HG02870 (cell line): ENCODE results near the gene MRPL21.
"Not testable (repeated sequence)": the region's sequence is repeated elsewhere in the genome, so short reads cannot be mapped to it uniquely, and the experiment has no call there.

ENCODE experiments used
- ATAC-seq: cut with Tn5 transposase; IDR thresholded peaks from one replicate; pipeline ENCODE4 v1.9.1; 2021; ENCODE audit warnings: mild to moderate bottlenecking, moderate library complexity; ENCODE audit not compliant: unreplicated experiment

The MRPL21 gene

GRCh38 chr11:68913188-68913587, 9.6 kb upstream of the MRPL21 start:
- no peak for ATAC-seq

DNA sequence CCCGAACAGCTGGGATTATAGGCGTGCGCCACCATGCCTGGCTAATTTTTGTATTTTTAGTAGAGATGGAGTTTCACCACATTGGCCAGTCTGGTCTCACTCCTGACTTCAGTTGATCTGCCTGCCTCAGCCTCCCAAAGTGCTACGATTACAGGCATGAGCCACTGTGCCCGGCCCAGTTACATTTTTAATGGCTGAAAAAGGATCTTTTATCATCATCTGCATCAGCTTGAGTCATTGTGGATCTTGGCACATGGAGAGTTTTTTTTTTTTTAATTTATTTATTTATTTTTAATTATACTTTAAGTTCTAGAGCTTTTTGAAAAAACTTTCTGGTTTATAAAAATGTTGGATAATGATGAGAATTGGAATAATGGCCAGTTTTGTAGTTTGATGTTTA, 8.6 kb upstream of the MRPL21 start:
- no peak for ATAC-seq

DNA sequence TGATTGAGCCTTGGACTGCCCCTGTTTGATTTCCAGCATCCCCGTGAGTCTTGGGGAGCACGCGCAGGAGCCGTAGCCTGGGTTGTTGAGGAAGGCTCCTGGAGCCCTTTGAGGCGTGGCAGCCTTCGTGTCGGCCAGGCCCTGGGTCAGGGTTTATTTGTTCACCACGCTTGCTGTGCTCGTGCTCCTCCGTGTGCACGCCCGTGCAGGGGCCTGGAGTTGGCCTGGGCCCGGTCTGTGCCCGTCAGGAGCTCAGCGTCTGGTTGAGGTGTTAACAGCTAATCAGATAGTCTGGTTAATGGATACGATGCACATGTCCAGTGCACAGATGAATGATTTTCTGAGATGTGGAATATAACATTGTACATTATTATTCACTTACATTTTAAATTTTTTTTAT, 8.1 kb upstream of the MRPL21 start:
- no peak for ATAC-seq

DNA sequence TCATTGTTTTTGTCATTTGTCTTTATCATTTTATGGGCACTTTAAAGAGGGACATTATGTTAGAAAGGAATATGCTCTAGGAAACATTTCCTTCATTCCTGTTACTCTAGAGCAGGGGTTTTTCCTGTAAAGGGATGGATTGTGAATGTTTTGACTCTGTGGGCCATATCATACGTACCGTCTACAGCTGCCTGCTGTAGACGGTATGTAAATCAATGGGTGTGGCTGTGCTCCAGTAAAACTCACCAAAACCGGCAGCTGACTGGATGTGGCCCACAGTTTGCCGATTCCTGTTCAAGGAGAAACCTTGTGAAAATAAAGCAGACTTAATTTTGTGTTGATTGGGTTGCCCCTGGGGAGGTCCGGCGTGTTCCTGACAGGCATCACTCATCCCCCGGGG, 7.3 kb upstream of the MRPL21 start:
- ATAC-seq, result no peak

- no peak for ATAC-seq
Measured at GRCh38 chr11:68908273-68908672, 4.6 kb upstream of the MRPL21 start.

- ATAC-seq, result no peak
Measured at GRCh38 chr11:68905421-68906360, 2.1 kb upstream of the MRPL21 start.

DNA sequence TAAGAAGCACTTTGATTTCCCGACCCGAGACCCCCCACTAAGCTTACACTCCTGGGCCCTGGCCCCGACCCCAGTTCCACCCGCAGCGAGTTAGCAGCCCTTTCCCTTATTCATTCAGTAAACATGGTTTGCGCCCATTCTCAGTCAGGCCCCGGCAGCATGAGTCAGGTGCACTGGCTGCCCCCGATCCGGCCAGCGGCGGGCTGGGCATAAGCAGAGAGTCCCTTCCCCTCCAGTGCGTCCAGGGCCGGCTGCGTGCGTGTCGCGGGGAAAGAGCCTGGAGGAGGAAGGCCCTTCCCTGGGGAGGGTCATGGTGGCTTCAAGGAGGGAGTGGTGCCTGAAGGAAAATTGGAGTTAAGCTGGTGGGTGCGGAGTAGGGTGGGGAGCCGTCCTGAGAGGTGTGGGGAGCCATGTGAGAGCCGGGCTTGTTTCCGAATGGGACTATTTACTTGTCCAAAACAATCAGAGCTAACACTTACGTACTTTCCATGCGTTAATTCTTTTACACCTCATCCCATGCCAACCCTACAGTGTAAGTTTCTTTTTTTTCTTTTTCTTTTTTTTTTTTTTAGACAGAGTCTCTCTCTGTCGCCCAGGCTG, 716 bp upstream of the MRPL21 start:
- no peak for ATAC-seq

DNA sequence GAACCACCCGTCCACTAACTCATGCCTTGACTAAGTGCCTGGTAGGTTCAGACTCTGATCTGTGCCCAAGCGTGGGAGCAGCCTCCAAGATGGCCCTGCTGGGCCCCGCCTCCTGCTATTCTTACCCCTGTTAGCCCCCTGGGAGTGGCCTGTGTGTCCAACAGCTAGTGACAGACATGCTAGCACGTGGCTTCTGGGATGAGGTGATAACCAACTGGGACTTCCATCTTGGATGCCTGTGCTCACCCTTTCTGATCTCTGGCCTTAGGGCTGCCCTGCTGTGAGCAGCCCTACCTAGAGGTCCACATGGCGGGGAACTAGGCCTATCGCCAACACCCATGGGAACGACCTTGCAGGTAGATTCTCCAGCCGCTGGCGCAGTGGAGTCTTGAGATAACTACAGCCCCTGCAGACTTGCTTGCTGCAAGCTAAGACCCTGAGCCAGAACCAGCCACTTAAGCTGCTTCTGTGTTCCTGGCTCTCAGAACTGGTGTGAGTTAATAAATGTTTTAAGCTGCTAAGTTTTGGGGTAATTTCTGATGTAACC, 2.7 kb downstream of the MRPL21 start:
- no peak for ATAC-seq

GRCh38 chr11:68897441-68897840, 6.2 kb downstream of the MRPL21 start:
- no peak for ATAC-seq

DNA sequence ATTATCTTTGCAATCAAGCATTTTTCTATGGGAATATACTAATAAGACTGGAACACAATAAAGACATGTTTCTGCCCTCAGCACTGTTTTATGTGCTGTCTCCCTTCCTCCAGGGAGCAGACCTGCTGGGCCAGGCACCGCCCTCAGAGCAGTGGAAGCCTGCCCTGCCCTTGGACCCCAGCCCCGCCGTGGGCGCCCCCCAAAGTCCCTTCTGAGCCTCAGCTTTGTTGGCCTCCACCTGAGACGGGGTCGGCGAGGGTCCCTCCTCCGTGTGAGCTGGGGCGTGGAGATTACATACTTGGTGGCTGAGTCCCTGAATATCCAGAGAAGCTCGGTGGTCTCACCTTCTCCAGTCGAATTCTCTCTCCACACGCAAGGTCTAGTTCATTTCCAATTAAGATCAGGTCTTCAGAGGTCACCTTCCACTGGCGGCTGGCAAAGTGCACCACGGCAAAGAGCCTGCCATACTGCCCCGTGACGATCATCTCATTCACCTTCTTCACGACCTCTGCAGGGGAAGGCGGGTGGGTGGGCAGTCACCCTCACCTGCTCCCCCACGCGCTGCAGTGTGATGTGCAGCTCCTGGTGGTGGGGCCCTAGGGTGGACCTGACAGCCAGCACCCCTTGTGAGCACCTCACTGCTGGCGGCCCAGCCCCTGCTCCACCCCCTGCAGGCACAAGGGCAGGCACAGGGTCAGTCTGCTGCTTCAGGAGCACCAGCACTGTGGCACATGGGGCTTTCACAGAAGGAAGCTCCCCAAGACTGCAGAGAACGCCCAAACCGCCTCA, 7.3 kb downstream of the MRPL21 start:
- no peak for ATAC-seq

- no peak for ATAC-seq
Measured at GRCh38 chr11:68893282-68893681, 10.3 kb downstream of the MRPL21 start.

DNA sequence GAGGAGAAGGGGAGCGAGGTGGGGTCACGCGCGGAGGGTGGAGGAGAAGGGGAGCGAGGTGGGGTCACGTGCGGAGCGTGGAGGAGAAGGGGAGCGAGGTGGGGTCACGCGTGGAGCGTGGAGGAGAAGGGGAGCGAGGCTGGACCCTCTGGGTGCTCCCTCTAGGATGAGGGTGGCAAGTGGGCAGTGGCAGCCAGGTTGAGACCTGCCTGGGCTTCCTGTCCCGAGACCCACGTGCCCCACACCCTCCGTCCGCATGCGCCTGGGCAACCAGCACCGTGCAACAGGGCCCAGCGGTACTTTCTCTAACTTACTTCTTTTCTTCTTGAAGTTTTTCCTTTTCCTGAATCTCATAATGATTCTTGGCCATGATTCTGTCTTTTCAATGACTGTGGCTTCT, 11.1 kb downstream of the MRPL21 start:
- ATAC-seq, result no peak

DNA sequence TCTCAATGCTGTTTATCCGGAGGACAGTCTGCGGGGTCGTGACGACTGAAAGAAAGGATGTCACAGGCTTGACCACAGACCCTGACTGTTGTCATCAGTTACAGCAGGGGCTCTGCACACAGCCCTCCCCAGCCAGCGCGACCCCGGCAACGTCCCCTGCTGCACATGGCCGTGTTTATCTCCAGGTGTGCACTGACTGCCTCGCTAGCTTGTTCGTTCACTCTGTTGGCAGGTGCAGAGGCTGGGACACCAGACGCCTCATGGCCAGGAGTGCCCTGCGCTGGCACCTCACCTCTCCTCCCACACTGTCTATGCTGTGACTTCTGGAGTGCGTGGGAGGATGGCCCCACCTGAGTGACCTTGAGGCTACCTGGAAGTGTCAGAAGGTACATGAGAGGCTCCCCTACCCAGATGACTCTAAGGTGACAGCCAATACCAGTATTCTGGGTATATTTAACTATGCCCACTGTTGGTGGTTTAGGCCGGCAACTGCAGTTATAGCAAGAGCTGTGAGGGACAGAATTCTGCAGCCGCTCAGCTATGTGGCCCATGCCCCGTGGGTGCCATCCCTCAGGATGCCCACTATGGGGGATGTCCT, 12.2 kb downstream of the MRPL21 start:
- no peak for ATAC-seq

DNA sequence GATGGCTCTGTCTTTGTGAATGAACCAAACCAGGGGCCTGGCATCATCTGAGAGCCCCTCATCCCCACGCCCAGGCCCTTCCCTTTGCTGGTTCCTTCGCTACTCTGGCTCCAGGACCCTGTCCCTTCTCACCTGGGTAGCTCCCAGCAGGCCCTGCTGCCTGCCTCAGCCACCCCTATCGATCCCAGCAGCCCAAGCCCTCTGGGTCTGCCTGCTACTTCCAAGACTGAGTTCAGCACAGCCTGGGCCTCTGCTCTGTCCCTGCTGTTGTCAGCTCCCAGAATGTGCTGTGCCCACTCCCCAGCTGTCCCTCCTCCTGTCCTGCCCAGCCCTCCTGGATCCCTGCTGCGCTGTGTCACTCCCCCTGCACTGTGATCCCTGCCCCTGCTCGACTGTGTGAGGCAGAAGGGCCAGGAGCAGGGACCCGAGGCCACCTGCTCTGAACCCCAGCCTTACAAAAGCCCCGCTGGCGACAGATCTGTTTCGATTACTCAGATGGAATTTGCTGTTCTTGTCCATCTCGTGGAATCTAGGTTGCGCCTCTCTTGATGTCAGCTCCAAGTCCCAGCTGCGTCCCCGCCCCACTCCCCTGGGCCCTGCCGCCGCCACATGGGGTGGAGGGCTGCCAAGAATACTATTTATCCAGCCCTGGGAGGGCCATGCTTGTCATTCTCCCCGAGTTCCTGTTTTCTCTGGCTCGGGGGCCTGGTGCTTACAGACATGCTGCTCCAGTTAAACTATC, 13.0 kb downstream of the MRPL21 start:
- ATAC-seq, result no peak

DNA sequence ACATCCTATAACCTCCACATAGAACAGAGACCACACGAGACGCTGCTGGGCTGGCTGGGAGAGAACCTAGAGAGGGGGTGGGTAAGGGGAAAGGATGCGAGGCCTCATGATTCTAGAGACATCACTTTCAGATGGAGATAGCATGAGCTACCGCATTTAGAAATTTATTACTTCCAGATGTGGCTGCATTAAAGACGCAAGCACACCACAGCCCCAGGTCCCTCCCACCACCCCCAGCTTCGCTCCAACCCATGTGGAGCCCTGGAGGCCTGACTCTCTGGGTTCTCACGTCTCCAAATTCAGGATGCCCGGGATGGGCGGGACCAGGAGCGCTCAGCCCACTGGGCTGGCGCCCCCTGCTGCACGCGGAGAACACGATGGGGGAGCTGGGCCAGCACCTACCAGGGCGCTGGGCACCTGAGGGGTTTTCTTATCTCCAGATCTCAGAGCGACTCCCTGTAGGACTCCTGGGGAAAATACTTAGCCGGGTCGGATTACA, 13.6 kb downstream of the MRPL21 start:
- ATAC-seq, result no peak

DNA sequence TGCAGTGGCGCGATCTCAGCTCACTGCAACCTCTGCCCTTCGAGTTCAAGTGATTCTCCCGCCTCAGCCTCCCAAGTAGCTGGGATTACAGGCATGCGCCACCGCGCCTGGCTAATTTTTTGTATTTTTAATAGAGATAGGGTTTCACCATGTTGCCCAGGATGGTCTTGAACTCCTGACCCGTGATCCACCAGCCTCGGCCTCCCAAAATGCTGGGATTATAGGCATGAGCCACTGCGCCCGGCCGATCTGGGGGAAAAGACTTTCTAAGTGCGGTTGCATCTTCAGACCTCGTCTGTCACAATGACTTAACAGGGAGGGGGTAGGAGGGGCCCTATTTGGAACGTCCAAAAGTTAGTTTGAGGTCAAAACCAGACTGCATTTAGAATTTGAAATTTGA, 18.8 kb downstream of the MRPL21 start:
- not testable (repeated sequence) for ATAC-seq

- no peak for ATAC-seq
Measured at GRCh38 chr11:68882391-68882790, 21.2 kb downstream of the MRPL21 start.

DNA sequence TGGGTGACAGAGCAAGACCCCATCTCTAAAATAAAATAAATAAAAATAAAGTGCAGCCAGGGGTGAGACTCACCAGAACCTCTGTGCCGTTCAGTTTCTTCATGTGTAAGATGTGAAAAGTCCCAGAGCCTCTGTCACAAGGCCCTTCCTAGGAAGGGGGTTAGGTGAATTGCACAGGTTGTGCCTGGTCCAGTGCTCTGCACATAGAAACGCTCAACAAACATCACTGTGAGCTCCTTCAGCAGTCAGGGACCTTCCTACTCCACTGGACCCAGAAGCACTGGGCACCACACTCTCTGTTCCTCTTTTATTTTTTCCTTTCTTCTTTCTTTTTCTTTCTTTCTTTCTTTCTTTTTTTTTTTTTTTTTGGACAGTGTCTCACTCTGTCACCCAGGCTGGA, 22.3 kb downstream of the MRPL21 start:
- no peak for ATAC-seq

GRCh38 chr11:68880851-68881250, 22.8 kb downstream of the MRPL21 start:
- no peak for ATAC-seq

DNA sequence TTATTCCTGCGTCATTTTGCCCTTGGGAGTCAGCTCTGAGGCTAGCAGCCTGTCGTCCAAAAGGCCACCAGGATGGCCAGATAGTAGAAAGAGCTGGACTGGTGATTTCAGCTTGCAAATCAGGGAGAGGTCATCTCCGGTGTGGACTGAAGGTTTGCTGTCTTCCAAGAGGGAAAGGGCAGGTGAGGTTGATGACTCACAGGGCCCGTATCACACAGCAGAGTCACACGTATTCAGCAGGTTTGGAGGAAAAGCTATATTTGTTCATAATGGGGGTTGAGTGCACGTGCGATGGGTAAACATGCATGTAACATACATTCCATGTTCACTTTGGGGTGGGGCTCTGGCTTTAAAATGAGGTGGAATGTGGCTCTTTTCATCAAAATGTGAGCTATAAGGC, 25.6 kb downstream of the MRPL21 start:
- ATAC-seq, result no peak
